Hematopoietic multipotent progenitor cell treated with erythropoietin and hydrocortisone succinate and interleukin-3 and kit ligand, for 8 days (in vitro differentiated cells): ENCODE results near the gene CTNS.
A peak's percentile ranks its signal among the peaks of the same experiment; 100 is the strongest.

Experiments used
- DNase-seq: peaks from one replicate; pipeline ENCODE4 v3.0.0-alpha.2; 2015

The CTNS gene

GRCh38 chr17:3636154-3636907 is at the start of gene CTNS, which contains the start of gene SHPK:
Gene CTNS (plus strand): TSS chr17:3636760. CDS start chr17:3640207, 3,447 bp downstream.
Gene SHPK (minus strand): TSS chr17:3636250. CDS start chr17:3636219, 31 bp downstream.
- peak; percentile 97 for DNase-seq

- DNase-seq, result no peak
These were observed 46.8 kb upstream of the CTNS start for GRCh38 chr17:3589784-3590183.

- DNase-seq, result no peak
These were observed 46.3 kb upstream of the CTNS start for GRCh38 chr17:3590231-3590630.

- DNase-seq, result no peak
These were observed 45.8 kb upstream of the CTNS start for GRCh38 chr17:3590768-3591167.

GRCh38 chr17:3592216-3592860 is 44.2 kb upstream of the CTNS start:
- DNase-seq, result no peak

- DNase-seq, result no peak
These were observed 43.2 kb upstream of the CTNS start for GRCh38 chr17:3593384-3593783.

- DNase-seq, result no peak
These were observed 42.3 kb upstream of the CTNS start for GRCh38 chr17:3594051-3594800.

GRCh38 chr17:3594976-3595375 is 41.6 kb upstream of the CTNS start:
- no peak for DNase-seq

GRCh38 chr17:3596804-3597464 is 39.6 kb upstream of the CTNS start:
- DNase-seq, result no peak

GRCh38 chr17:3598078-3598477 is 38.5 kb upstream of the CTNS start:
- no peak for DNase-seq

GRCh38 chr17:3600529-3601205 is 35.9 kb upstream of the CTNS start:
- DNase-seq, result no peak

GRCh38 chr17:3602499-3602898 is 34.1 kb upstream of the CTNS start:
- peak; percentile 63 for DNase-seq

- DNase-seq, result no peak
These were observed 33.3 kb upstream of the CTNS start for GRCh38 chr17:3603119-3603869.

GRCh38 chr17:3603870-3604259 is 32.7 kb upstream of the CTNS start:
- DNase-seq, result no peak

- no peak for DNase-seq
These were observed 26.9 kb upstream of the CTNS start for GRCh38 chr17:3609689-3610088.

- DNase-seq, result no peak
These were observed 26.0 kb upstream of the CTNS start for GRCh38 chr17:3610523-3610922.

GRCh38 chr17:3613124-3613523 is 23.4 kb upstream of the CTNS start:
- DNase-seq, result no peak

- no peak for DNase-seq
These were observed 21.2 kb upstream of the CTNS start for GRCh38 chr17:3615160-3615870.

GRCh38 chr17:3621146-3621720 is 15.3 kb upstream of the CTNS start:
- no peak for DNase-seq

- DNase-seq, result no peak
These were observed 13.5 kb upstream of the CTNS start for GRCh38 chr17:3622977-3623594.
